HCT116 (cell line): ENCODE measurements around the gene NDUFS3. TPM values are rescaled to one million over a fixed set of nuclear protein-coding genes. Genes with fewer than 3 reads are reported as not detected.

ENCODE experiments used
- ATAC-seq: fragments of 200-7000 bp; cut with Tn5 transposase; 2 replicates; pipeline ENCODE4 v1.9.1; 2020; ENCODE audit warnings: mild to moderate bottlenecking, moderate library complexity
- BruUV-seq: library from RNA; stranded (reverse); fragments of 400-500 nt; replicated peaks from 2 replicates; lab custom pipeline; 2021; lab: Mats Ljungman, UMichigan
- CTCF ChIA-PET: fragments of 300-600 bp; sonication (Branson Sonifier 250); formaldehyde crosslinking; loops from one replicate; lab custom pipeline; 2021; ENCODE audit warnings: antibody characterized with exemption; lab: Charles Lee
- POLR2A ChIA-PET: fragments of 300-600, 350-600 bp; sonication (Branson Sonifier 250); formaldehyde crosslinking; loops from one replicate; lab custom pipeline; 2021; ENCODE audit warnings: antibody characterized with exemption; lab: Charles Lee
- RAD21 ChIA-PET, 2 experiments: fragments of 300-600 bp; sonication (Branson Sonifier 250); formaldehyde crosslinking; loops; one replicate each; lab custom pipeline; 2023; ENCODE audit warnings: low total read pairs in 2 of 2; ENCODE audit not compliant: uncharacterized antibody in 2 of 2, unreplicated experiment in 2 of 2, low non-redundant PET in 1 of 2; lab: Charles Lee
- DNase-seq: peaks from one replicate; pipeline ENCODE4 v3.0.0-alpha.2; 2010; ENCODE audit warnings: low read depth, low spot score
- H2AFZ ChIP-seq: fragments of 200-600 bp; shearing (Covaris generic), sonication (generic); 2 replicates; pipeline ENCODE4 v1.6.1; 2017; ENCODE audit warnings: low read depth, mixed run types, mixed read lengths, antibody characterized with exemption, low read length; ENCODE audit not compliant: poor library complexity, severe bottlenecking
- H3K27ac ChIP-seq: 2 replicates; pipeline ENCODE4 v1.5.1; 2012; ENCODE audit warnings: low read depth, low read length
- H3K27me3 ChIP-seq: fragments of 200-600 bp; sonication (generic); 2 replicates; pipeline ENCODE4 v1.6.1; 2016; ENCODE audit warnings: mixed run types, low read length, mixed read lengths; ENCODE audit not compliant: insufficient read depth
- H3K36me3 ChIP-seq, 2 experiments: fragments of 200-500 bp in 1 of 2; fragments of 200-600 bp in 1 of 2; sonication (Bioruptor generic) in 1 of 2; sonication (generic) in 1 of 2; 2 replicates each; pipeline versions ENCODE4 v1.5.1 to v1.6.1; 2014 to 2016; ENCODE audit warnings: low read length in 2 of 2, inconsistent platforms in 1 of 2, mixed read lengths in 1 of 2, mixed run types in 1 of 2; ENCODE audit not compliant: insufficient read depth in 2 of 2, control insufficient read depth in 1 of 2
- H3K4me1 ChIP-seq, 2 experiments: fragments of 200-600 bp in 1 of 2; sonication (generic) in 1 of 2; 2 replicates each; pipeline versions ENCODE4 v1.5.1 to v1.6.1; 2012 to 2017; ENCODE audit warnings: low read length in 2 of 2, inconsistent platforms in 1 of 2, mild to moderate bottlenecking in 1 of 2, mixed read lengths in 1 of 2, mixed run types in 1 of 2, moderate library complexity in 1 of 2; ENCODE audit not compliant: insufficient read depth in 2 of 2, control insufficient read depth in 1 of 2
- H3K4me2 ChIP-seq: fragments of 200-600 bp; sonication (generic); 2 replicates; pipeline ENCODE4 v1.6.1; 2017; ENCODE audit warnings: mixed run types, low read length, mixed read lengths
- H3K4me3 ChIP-seq, 2 experiments: fragments of 200-600 bp in 1 of 2; sonication (generic) in 1 of 2; replicated peaks in 1 of 2; 2 replicates each; pipeline ENCODE4 v1.5.1; 2011 to 2016; ENCODE audit warnings: low read length in 2 of 2, control low read depth in 1 of 2, low read depth in 1 of 2, mild to moderate bottlenecking in 1 of 2, mixed read lengths in 1 of 2, mixed run types in 1 of 2
- H3K79me2 ChIP-seq: fragments of 200-600 bp; sonication (generic); 2 replicates; pipeline ENCODE4 v1.6.1; 2017; ENCODE audit warnings: mild to moderate bottlenecking, mixed run types, low read length, moderate library complexity, mixed read lengths; ENCODE audit not compliant: insufficient read depth
- H3K9ac ChIP-seq: fragments of 200-600 bp; sonication (generic); 2 replicates; pipeline ENCODE4 v1.6.1; 2016; ENCODE audit warnings: low read length, mixed read lengths
- H3K9me2 ChIP-seq: fragments of 200-600 bp; sonication (generic), shearing (Covaris generic); 2 replicates; pipeline ENCODE4 v1.6.1; 2017; ENCODE audit warnings: mixed run types, mild to moderate bottlenecking, moderate library complexity; ENCODE audit not compliant: insufficient read depth
- H3K9me3 ChIP-seq, 2 experiments: fragments of 200-500 bp in 1 of 2; fragments of 200-600 bp in 1 of 2; sonication (Bioruptor generic) in 1 of 2; sonication (generic) in 1 of 2; 2 replicates each; pipeline ENCODE4 v1.6.1; 2014 to 2017; ENCODE audit warnings: low read length in 2 of 2, mixed read lengths in 2 of 2, inconsistent platforms in 1 of 2, low read depth in 1 of 2, mild to moderate bottlenecking in 1 of 2, mixed run types in 1 of 2, moderate library complexity in 1 of 2; ENCODE audit not compliant: control insufficient read depth in 1 of 2, insufficient read depth in 1 of 2
- H4K20me1 ChIP-seq: fragments of 200-600 bp; sonication (generic), shearing (Covaris generic); 2 replicates; pipeline ENCODE4 v1.6.1; 2017; ENCODE audit warnings: mixed run types, mild to moderate bottlenecking, moderate library complexity; ENCODE audit not compliant: insufficient read depth
- EGR1 ChIP-seq: IDR thresholded peaks from 2 replicates; pipeline ENCODE4 v1.6.1; 2012; ENCODE audit warnings: low read depth
- EZH2phosphoT487 ChIP-seq: fragments of 200-600 bp; IDR thresholded peaks from 2 replicates; pipeline ENCODE4 v1.6.1; 2018; ENCODE audit warnings: antibody characterized with exemption, borderline replicate concordance
- POLR2A ChIP-seq: IDR thresholded peaks from 2 replicates; pipeline ENCODE4 v1.7.0; 2011; ENCODE audit warnings: borderline replicate concordance; ENCODE audit not compliant: insufficient read depth, insufficient read length; ENCODE audit errors: extremely low read depth
- RAD21 ChIP-seq: IDR thresholded peaks from 2 replicates; pipeline ENCODE4 v1.6.1; 2012; ENCODE audit warnings: low read depth, mild to moderate bottlenecking
- SIN3A ChIP-seq: IDR thresholded peaks from 2 replicates; pipeline ENCODE4 v1.6.1; 2012; ENCODE audit warnings: low read depth
- SP1 ChIP-seq: IDR thresholded peaks from 2 replicates; pipeline ENCODE4 v1.6.1; 2012; ENCODE audit warnings: low read depth
- SRF ChIP-seq: IDR thresholded peaks from 2 replicates; pipeline ENCODE4 v1.6.1; 2012; ENCODE audit warnings: low read depth
- TCF7L2 ChIP-seq: IDR thresholded peaks from 2 replicates; pipeline ENCODE4 v1.7.0; 2011; ENCODE audit warnings: borderline replicate concordance, inconsistent platforms; ENCODE audit not compliant: insufficient read depth, insufficient read length; ENCODE audit errors: extremely low read depth
- YY1 ChIP-seq: IDR thresholded peaks from 2 replicates; pipeline ENCODE4 v1.6.1; 2011; ENCODE audit warnings: low read length, low read depth, moderate library complexity, mild to moderate bottlenecking; ENCODE audit not compliant: insufficient replicate concordance; ENCODE audit errors: extremely low read depth
- ZNF274 ChIP-seq: fragments of 200-500 bp; sonication (Bioruptor generic); IDR thresholded peaks from 2 replicates; pipeline ENCODE4 v1.6.1; 2014; ENCODE audit warnings: mild to moderate bottlenecking, low read depth, low read length, inconsistent platforms
- intact Hi-C: fragments of 100-400 bp; cut with micrococcal nuclease; formaldehyde crosslinking; loops from 2 replicates; pipeline ENCODE4 v1.10.0; 2022
- total RNA-seq: library from RNA; stranded (reverse); gene quantifications from one replicate; pipeline ENCODE4 v1.2.1, GENCODE V29; 2021; ENCODE audit not compliant: unreplicated experiment
- TF ChIP-seq, protein P1 (sequence below), 3 experiments: fragments of 200-600 bp in 1 of 3; sonication (generic) in 1 of 3; IDR thresholded peaks in 2 of 3; conservative IDR thresholded peaks in 1 of 3; 2 replicates each; pipeline ENCODE4 v1.5.1; 2012 to 2017; ENCODE audit warnings: low read depth in 2 of 3, low read length in 2 of 3, antibody characterized with exemption in 1 of 3, borderline replicate concordance in 1 of 3, control low read depth in 1 of 3, mild to moderate bottlenecking in 1 of 3, mixed read lengths in 1 of 3, mixed run types in 1 of 3, moderate library complexity in 1 of 3; ENCODE audit not compliant: insufficient read depth in 1 of 3
- TF ChIP-seq, protein P2 (sequence below): IDR thresholded peaks from 2 replicates; pipeline ENCODE4 v1.6.1; 2012

The NDUFS3 gene
- total RNA-seq, 1 experiment from 2014 or later = 134 TPM

GRCh38 chr11:47606731-47607130, 27.9 kb downstream of the NDUFS3 start:
- Histone ChIP-seq H3K79me2 (no peaks in the 10 kb centered on the region), H3K9ac (no peak overlapping the region), H3K4me2 (no peak overlapping the region), H3K27ac (no peak overlapping the region), H2AFZ (no peak overlapping the region), H4K20me1 (no peaks in the 10 kb centered on the region), H3K27me3 (no peaks in the 10 kb centered on the region; the same call in 1 of the 2 replicates), H3K9me3 (no peaks in the 10 kb centered on the region), H3K4me3 (no peak overlapping the region), H3K9me2 (no peaks in the 10 kb centered on the region), H3K36me3 (no peaks in the 10 kb centered on the region), H3K4me1 (no peaks in the 10 kb centered on the region)
- no TSS peak for BruUV-seq
- ChIA-PET POLR2A (no interaction called here), RAD21 (no interaction called here), CTCF (no interaction called here)
- no peak for DNase-seq
- intact Hi-C loops = no loop called here
- TF ChIP-seq EGR1 (no peak), POLR2A (no peak), EZH2phosphoT487 (no peak), TCF7L2 (no peak), YY1 (no peak), SRF (no peak)
- TF ChIP-seq, protein P1, sequence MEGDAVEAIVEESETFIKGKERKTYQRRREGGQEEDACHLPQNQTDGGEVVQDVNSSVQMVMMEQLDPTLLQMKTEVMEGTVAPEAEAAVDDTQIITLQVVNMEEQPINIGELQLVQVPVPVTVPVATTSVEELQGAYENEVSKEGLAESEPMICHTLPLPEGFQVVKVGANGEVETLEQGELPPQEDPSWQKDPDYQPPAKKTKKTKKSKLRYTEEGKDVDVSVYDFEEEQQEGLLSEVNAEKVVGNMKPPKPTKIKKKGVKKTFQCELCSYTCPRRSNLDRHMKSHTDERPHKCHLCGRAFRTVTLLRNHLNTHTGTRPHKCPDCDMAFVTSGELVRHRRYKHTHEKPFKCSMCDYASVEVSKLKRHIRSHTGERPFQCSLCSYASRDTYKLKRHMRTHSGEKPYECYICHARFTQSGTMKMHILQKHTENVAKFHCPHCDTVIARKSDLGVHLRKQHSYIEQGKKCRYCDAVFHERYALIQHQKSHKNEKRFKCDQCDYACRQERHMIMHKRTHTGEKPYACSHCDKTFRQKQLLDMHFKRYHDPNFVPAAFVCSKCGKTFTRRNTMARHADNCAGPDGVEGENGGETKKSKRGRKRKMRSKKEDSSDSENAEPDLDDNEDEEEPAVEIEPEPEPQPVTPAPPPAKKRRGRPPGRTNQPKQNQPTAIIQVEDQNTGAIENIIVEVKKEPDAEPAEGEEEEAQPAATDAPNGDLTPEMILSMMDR (IDR thresholded peaks at IDR 0.05 in 2 of 3, conservative IDR thresholded peaks at IDR 0.05 in 1 of 3; ENCODE audit: borderline replicate concordance in 1 of 3, insufficient read depth in 1 of 3, low read depth in 2 of 3, low read length in 2 of 3) = no peak
- ATAC-seq = no peak

DNA sequence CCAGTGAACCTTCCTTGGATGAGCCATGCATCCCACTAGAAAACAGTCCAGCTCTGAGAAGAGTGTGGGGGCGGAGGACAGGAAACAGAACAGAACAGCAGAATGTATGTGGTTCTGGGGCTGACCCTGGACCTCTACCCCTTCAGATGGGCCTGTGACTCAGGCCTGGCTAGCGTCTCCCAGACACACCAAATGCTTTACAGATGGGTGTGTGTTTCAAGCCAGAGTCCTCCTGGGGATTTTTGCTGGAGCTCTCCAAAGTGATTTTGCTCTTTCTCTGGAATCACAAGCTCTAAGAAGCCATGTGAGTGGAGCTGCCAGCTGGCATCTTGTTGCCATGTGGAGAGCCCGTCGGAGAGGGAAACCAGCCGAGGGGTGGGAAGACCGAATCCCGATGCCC, 28.5 kb downstream of the NDUFS3 start:
- Histone ChIP-seq H3K4me3 (no peak overlapping the region), H3K4me1 (no peaks in the 10 kb centered on the region), H3K79me2 (no peaks in the 10 kb centered on the region), H3K9ac (no peak overlapping the region), H3K36me3 (no peaks in the 10 kb centered on the region), H3K9me3 (no peaks in the 10 kb centered on the region), H3K27me3 (no peaks in the 10 kb centered on the region; the same call in 1 of the 2 replicates), H2AFZ (no peak overlapping the region), H3K9me2 (no peaks in the 10 kb centered on the region), H3K4me2 (no peak overlapping the region), H3K27ac (no peak overlapping the region), H4K20me1 (no peaks in the 10 kb centered on the region)
- TF ChIP-seq RAD21 = no peak
- no peak for TF ChIP-seq SP1
- TF ChIP-seq, protein P2, sequence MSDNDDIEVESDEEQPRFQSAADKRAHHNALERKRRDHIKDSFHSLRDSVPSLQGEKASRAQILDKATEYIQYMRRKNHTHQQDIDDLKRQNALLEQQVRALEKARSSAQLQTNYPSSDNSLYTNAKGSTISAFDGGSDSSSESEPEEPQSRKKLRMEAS = no peak
- no peak for TF ChIP-seq ZNF274
- no peak for TF ChIP-seq SIN3A
- ChIA-PET POLR2A (no interaction called here), RAD21 (no interaction called here), CTCF (no interaction called here)
- intact Hi-C loops = no loop called here
- DNase-seq (no peak), ATAC-seq (no peak)
- BruUV-seq = no TSS peak
